Sigmoid colon (tissue), 7 donors: Measurements from ENCODE around the gene ZNF174. TPM values are rescaled to one million over a fixed set of nuclear protein-coding genes. Genes with fewer than 3 reads are reported as not detected.

Experiments used
- DNase-seq: peaks from one replicate; pipeline ENCODE4 v3.0.0-alpha.2; 2019
- H3K27ac ChIP-seq, 4 donors: fragments of 200-600 bp; sonication (generic); one replicate each; pipeline ENCODE4 v1.5.1; 2016 to 2019; ENCODE audit warnings: mild to moderate bottlenecking in 1 of 4
- H3K27me3 ChIP-seq, 3 donors: fragments of 200-600 bp; sonication (generic); one replicate each; pipeline ENCODE4 v1.5.1; 2019; ENCODE audit warnings: mild to moderate bottlenecking in 1 of 3
- H3K36me3 ChIP-seq, 4 donors: fragments of 200-600 bp; sonication (generic); one replicate each; pipeline ENCODE4 v1.5.1; 2016 to 2019
- H3K4me1 ChIP-seq, 4 donors: fragments of 200-600 bp; sonication (generic); one replicate each; pipeline ENCODE4 v1.5.1; 2017 to 2019
- H3K4me3 ChIP-seq, 4 donors: fragments of 200-600 bp; sonication (generic); one replicate each; pipeline ENCODE4 v1.5.1; 2017 to 2019; ENCODE audit warnings: mild to moderate bottlenecking in 2 of 4, moderate library complexity in 1 of 4
- H3K9me3 ChIP-seq, 4 donors: fragments of 200-600 bp in 3 of 4; sonication (generic) in 3 of 4; one replicate each; pipeline versions ENCODE4 v1.5.1 to v1.6.1; 2013 to 2019
- EP300 ChIP-seq, 4 donors: sonication (generic); formaldehyde crosslinking; IDR thresholded peaks; one replicate each; pipeline ENCODE4 v1.6.1; 2017; ENCODE audit warnings: antibody characterized with exemption in 4 of 4
- POLR2A ChIP-seq, 2 donors: fragments of 450-650 bp; IDR thresholded peaks; one replicate each; pipeline ENCODE4 v1.6.1; 2016; ENCODE audit warnings: antibody characterized with exemption in 2 of 2, mild to moderate bottlenecking in 2 of 2, moderate library complexity in 2 of 2
- POLR2AphosphoS5 ChIP-seq, 4 donors: sonication (generic); formaldehyde crosslinking; IDR thresholded peaks; one replicate each; pipeline ENCODE4 v1.6.1; 2017; ENCODE audit warnings: antibody characterized with exemption in 4 of 4
- WGBS, 2 donors: extraction: QIAGEN DNeasy Blood & Tissue Kit; methylation state at CpG; one replicate each; pipeline ENCODE4 v1.1.7; 2013; 5-methylcytosine and 5-hydroxymethylcytosine counted together
- intact Hi-C: fragments of 100-400 bp; cut with DNase I; formaldehyde crosslinking; loops from one replicate; pipeline ENCODE4 v1.15.1; 2023
- polyA plus RNA-seq, 3 donors: library from polyadenylated mRNA; stranded (reverse); fragments of 200-250 nt; gene quantifications; one replicate each; pipeline ENCODE4 v1.2.3, GENCODE V29; 2013
- total RNA-seq, 4 donors: library from RNA; depleted of rRNA; stranded (reverse); fragments of >200 nt; gene quantifications; one replicate each; pipeline ENCODE4 v1.1.0, GENCODE V29; 2016
- TF ChIP-seq, protein P1 (sequence below), 4 experiments: fragments of 450-650 bp in 3 of 4; fragments of 200-600 bp in 1 of 4; IDR thresholded peaks; one replicate each; pipeline ENCODE4 v1.5.1; 2016 to 2019; ENCODE audit warnings: antibody characterized with exemption in 4 of 4, mild to moderate bottlenecking in 3 of 4, moderate library complexity in 2 of 4
- donor health status: healthy with polysubstance abuse.
- donor health status: Bipolar disorder and iron deficiency.
- donor health status: healthy.

ZNF174 gene
- total and polyA plus RNA-seq, 7 donors, result 3.5 to 15.8 (median 12.2) TPM

DNA sequence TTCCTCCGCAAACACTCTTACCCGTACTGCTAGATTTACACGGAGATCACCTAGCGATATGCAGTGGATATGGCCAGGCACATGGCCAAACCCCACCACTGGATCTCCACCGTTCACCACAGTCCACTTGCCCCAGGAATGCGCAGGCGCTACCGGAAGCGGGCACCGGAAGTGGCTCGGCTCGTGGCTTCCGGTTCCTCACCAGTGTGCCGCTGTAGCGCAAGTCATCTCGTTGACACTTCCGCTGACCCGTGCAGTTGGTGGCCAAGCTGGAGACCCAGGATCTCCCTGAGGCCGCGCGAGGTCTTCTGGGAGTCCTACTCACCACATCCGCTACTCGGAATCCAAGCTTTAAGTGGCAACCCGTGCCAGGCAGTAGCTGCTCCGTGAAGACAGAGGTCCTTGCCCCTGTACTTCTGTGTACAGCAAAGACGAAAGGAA lies 30.8 kb downstream of the ZNF174 start:
- no peaks in the 10 kb centered on the region for H3K9me3 ChIP-seq
- TF ChIP-seq, protein P1, sequence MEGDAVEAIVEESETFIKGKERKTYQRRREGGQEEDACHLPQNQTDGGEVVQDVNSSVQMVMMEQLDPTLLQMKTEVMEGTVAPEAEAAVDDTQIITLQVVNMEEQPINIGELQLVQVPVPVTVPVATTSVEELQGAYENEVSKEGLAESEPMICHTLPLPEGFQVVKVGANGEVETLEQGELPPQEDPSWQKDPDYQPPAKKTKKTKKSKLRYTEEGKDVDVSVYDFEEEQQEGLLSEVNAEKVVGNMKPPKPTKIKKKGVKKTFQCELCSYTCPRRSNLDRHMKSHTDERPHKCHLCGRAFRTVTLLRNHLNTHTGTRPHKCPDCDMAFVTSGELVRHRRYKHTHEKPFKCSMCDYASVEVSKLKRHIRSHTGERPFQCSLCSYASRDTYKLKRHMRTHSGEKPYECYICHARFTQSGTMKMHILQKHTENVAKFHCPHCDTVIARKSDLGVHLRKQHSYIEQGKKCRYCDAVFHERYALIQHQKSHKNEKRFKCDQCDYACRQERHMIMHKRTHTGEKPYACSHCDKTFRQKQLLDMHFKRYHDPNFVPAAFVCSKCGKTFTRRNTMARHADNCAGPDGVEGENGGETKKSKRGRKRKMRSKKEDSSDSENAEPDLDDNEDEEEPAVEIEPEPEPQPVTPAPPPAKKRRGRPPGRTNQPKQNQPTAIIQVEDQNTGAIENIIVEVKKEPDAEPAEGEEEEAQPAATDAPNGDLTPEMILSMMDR (IDR thresholded peaks at IDR 0.05), result no peak
- no peak for TF ChIP-seq POLR2AphosphoS5 (IDR thresholded peaks at IDR 0.05)
- TF ChIP-seq POLR2A (IDR thresholded peaks at IDR 0.05), result no peak
- no peak for TF ChIP-seq EP300 (IDR thresholded peaks at IDR 0.05)
- H3K27ac ChIP-seq, result no peak overlapping the region
- no peaks in the 10 kb centered on the region for H3K4me1 ChIP-seq
- intact Hi-C loops, result no loop called here
- peaks cover 0 to 7% (median 4%) of the 10 kb centered on the region in 4 donors for H3K36me3 ChIP-seq
- peak; percentile 73 for DNase-seq
- peak overlapping the region in 3 of 4 donors; percentile 14 to 37 (median 25) for H3K4me3 ChIP-seq
- WGBS, 2 donors, result 75 to 76% methylated on average over 26 of the region's 26 CpGs
- H3K27me3 ChIP-seq, result peaks cover 0 to 4% (median 0%) of the 10 kb centered on the region in 3 donors

GRCh38 chr16:3434373-3434772 lies 33.4 kb downstream of the ZNF174 start:
- DNase-seq, result no peak
- Histone ChIP-seq H3K4me3 (no peak overlapping the region), H3K36me3 (peaks cover 0 to 14% (median 4%) of the 10 kb centered on the region in 4 donors), H3K9me3 (no peaks in the 10 kb centered on the region), H3K4me1 (no peaks in the 10 kb centered on the region), H3K27me3 (peaks cover 0 to 4% (median 0%) of the 10 kb centered on the region in 3 donors), H3K27ac (no peak overlapping the region)
- intact Hi-C loops, result no loop called here
- TF ChIP-seq POLR2A (IDR thresholded peaks at IDR 0.05) (no peak), EP300 (IDR thresholded peaks at IDR 0.05) (no peak), POLR2AphosphoS5 (IDR thresholded peaks at IDR 0.05) (no peak)
- TF ChIP-seq, protein P1 (IDR thresholded peaks at IDR 0.05), result no peak

DNA sequence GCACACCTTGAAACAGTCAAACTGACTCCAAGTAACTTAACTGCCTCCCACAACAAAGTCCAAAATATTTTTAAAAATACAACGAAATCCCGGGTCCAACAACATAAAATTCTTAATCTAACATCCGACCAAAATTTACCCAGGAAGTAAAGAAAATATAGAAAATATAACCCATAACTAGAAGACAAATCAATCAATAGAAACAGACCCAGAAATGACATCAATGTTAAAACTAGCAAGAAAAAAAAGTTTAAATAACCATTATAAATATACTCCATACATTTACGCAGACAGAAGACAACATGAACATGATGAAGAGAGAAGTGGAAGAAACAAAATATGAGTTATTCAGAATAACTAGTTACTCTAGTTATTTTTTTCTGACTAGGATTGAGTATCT lies 38.6 kb downstream of the ZNF174 start:
- H3K27ac ChIP-seq, result no peak overlapping the region
- intact Hi-C loops, result loop anchor here (5.0 kb wide), 1 partner anchor 37 kb away; the partner anchor contains the start of genes ZNF174 and ZSCAN32
- H3K4me3 ChIP-seq, result no peak overlapping the region
- 83 to 96% methylated on average over 4 of the region's 4 CpGs for WGBS, 2 donors
- H3K9me3 ChIP-seq, result no peaks in the 10 kb centered on the region
- DNase-seq, result no peak
- H3K4me1 ChIP-seq, result peaks cover 0 to 13% (median 7%) of the 10 kb centered on the region in 4 donors
- H3K27me3 ChIP-seq, result peaks cover 0 to 4% (median 0%) of the 10 kb centered on the region in 3 donors
- peaks cover 0 to 30% (median 8%) of the 10 kb centered on the region in 4 donors for H3K36me3 ChIP-seq
- TF ChIP-seq, protein P1 (IDR thresholded peaks at IDR 0.05), result no peak
- TF ChIP-seq POLR2AphosphoS5 (IDR thresholded peaks at IDR 0.05) (no peak), EP300 (IDR thresholded peaks at IDR 0.05) (no peak), POLR2A (IDR thresholded peaks at IDR 0.05) (no peak)

GRCh38 chr16:3443108-3444031 lies 42.4 kb downstream of the ZNF174 start, which contains the start of the genes NAA60 and ZNF597:
Gene NAA60 (plus strand): TSS chr16:3443680. CDS start chr16:3476228, 32,548 bp downstream.
Gene ZNF597 (minus strand): TSS chr16:3443504. CDS start chr16:3443153, 351 bp downstream.
- TF ChIP-seq POLR2AphosphoS5 (IDR thresholded peaks at IDR 0.05), result peak; percentile 15 to 67 (median 58)
- TF ChIP-seq EP300 (IDR thresholded peaks at IDR 0.05), result no peak
- TF ChIP-seq POLR2A (IDR thresholded peaks at IDR 0.05), result peak in 1 of 2 donors; percentile 9
- TF ChIP-seq, protein P1 (IDR thresholded peaks at IDR 0.05), result no peak
- Histone ChIP-seq H3K27me3 (no peaks in the 10 kb centered on the region), H3K4me3 (peak within 1 kb of the TSS; percentile 34 to 67 (median 56)), H3K36me3 (peaks cover 0 to 19% (median 7%) of the 10 kb centered on the region in 4 donors), H3K27ac (peak within 1 kb of the TSS; percentile 54 to 79 (median 76)), H3K4me1 (peaks cover 0 to 17% (median 7%) of the 10 kb centered on the region in 4 donors), H3K9me3 (no peaks in the 10 kb centered on the region)
- peak; percentile 91 for DNase-seq
- 44 to 47% methylated on average over 61 of the region's 61 CpGs for WGBS, 2 donors
- intact Hi-C loops, result loop anchor here (5.0 kb wide), 1 partner anchor 41 kb away; the partner anchor contains the start of genes ZNF174 and ZSCAN32
